GM12878 (cell line): ENCODE results near the gene CARD10. TPM values are rescaled to one million over a fixed set of nuclear protein-coding genes. Genes with fewer than 3 reads are reported as not detected.

Experiments used
- ATAC-seq: fragments of 200-7000 bp; cut with Tn5 transposase; 3 replicates; pipeline ENCODE4 v1.9.1; 2020; ENCODE audit warnings: mild to moderate bottlenecking, moderate library complexity
- BruUV-seq: library from RNA; stranded (reverse); fragments of 400-500 nt; replicated peaks from 2 replicates; lab custom pipeline; 2021; lab: Mats Ljungman, UMichigan
- CTCF ChIA-PET: fragments of 300-600 bp; sonication (Branson Sonifier 250); formaldehyde crosslinking; extraction: SDS; loops from one replicate; lab custom pipeline; 2021; ENCODE audit warnings: inconsistent platforms; lab: Yijun Ruan, JAX
- POLR2A ChIA-PET: fragments of 350-600 bp; formaldehyde crosslinking; extraction: SDS; loops from one replicate; lab custom pipeline; 2021; ENCODE audit warnings: inconsistent platforms; lab: Charles Lee
- RAD21 ChIA-PET: fragments of 300-600 bp; sonication (Branson Sonifier 250); formaldehyde crosslinking; loops from one replicate; lab custom pipeline; 2023; ENCODE audit warnings: antibody characterized with exemption; ENCODE audit not compliant: unreplicated experiment; lab: Charles Lee
- SMC1A ChIA-PET: fragments of 300-600 bp; sonication (Branson Sonifier 250); formaldehyde crosslinking; loops from one replicate; lab custom pipeline; 2023; ENCODE audit not compliant: unreplicated experiment, uncharacterized antibody; lab: Charles Lee
- DNase-seq: peaks from one replicate; pipeline ENCODE4 v3.0.0-alpha.2; 2011; ENCODE audit warnings: low read depth, low spot score
- FAIRE-seq: peaks from 3 replicates; lab custom pipeline; 2011; peaks lifted over from hg19 to GRCh38; lab: Jason Lieb, UNC
- H2AFZ ChIP-seq: 2 replicates; pipeline ENCODE4 v1.6.0; 2011; ENCODE audit warnings: low read depth, low read length, control low read depth; ENCODE audit not compliant: control insufficient read depth
- H3K27ac ChIP-seq: 2 replicates; pipeline ENCODE4 v1.5.1; 2011; ENCODE audit warnings: control low read depth; ENCODE audit not compliant: control insufficient read depth, insufficient read depth
- H3K27me3 ChIP-seq, 2 experiments: replicated peaks in 1 of 2; 2 replicates each; pipeline versions ENCODE4 v1.6.0 to v1.6.1; 2011; ENCODE audit warnings: low read length in 1 of 2; ENCODE audit not compliant: control insufficient read depth in 2 of 2, insufficient read depth in 2 of 2
- H3K36me3 ChIP-seq, 2 experiments: 2 replicates each; pipeline ENCODE4 v1.5.1; 2011; ENCODE audit warnings: low read length in 1 of 2; ENCODE audit not compliant: control insufficient read depth in 2 of 2, insufficient read depth in 2 of 2
- H3K4me1 ChIP-seq: 2 replicates; pipeline ENCODE4 v1.6.1; 2011; ENCODE audit warnings: mild to moderate bottlenecking, low read length, moderate library complexity, mixed read lengths; ENCODE audit not compliant: control insufficient read depth, insufficient read depth
- H3K4me2 ChIP-seq: 2 replicates; pipeline ENCODE4 v1.6.0; 2011; ENCODE audit warnings: control low read depth; ENCODE audit not compliant: control insufficient read depth, insufficient read depth
- H3K4me3 ChIP-seq: fragments of 200-600 bp; sonication (generic); 2 replicates; pipeline ENCODE4 v1.5.1; 2016
- H3K79me2 ChIP-seq: 2 replicates; pipeline ENCODE4 v1.6.0; 2011; ENCODE audit warnings: low read length; ENCODE audit not compliant: control insufficient read depth, insufficient read depth
- H3K9ac ChIP-seq: 2 replicates; pipeline ENCODE4 v1.8.0; 2011; ENCODE audit warnings: low read length, control low read depth, mixed read lengths; ENCODE audit not compliant: control insufficient read depth, insufficient read depth
- H3K9me3 ChIP-seq: replicated peaks from 3 replicates; pipeline ENCODE4 v1.5.1; 2011; ENCODE audit warnings: mild to moderate bottlenecking, low read length; ENCODE audit not compliant: control insufficient read depth, insufficient read depth
- H4K20me1 ChIP-seq: 2 replicates; pipeline ENCODE4 v1.6.0; 2011; ENCODE audit not compliant: control insufficient read depth, insufficient read depth
- BHLHE40 ChIP-seq, 2 experiments: fragments of 450-650 bp in 1 of 2; IDR thresholded peaks; 2 replicates each; pipeline ENCODE4 v1.6.1; 2011 to 2017; ENCODE audit warnings: low read depth in 2 of 2, borderline replicate concordance in 1 of 2, improper control_type of control experiment in 1 of 2, low read length in 1 of 2, mild to moderate bottlenecking in 1 of 2
- CTCF ChIP-seq, 3 experiments: IDR thresholded peaks in 2 of 3; conservative IDR thresholded peaks in 1 of 3; 2 replicates each; pipeline ENCODE4 v1.5.1; 2011; ENCODE audit warnings: low read depth in 3 of 3, low read length in 3 of 3, mild to moderate bottlenecking in 3 of 3, control low read depth in 2 of 3, moderate library complexity in 2 of 3, inconsistent platforms in 1 of 3, mixed read lengths in 1 of 3; ENCODE audit not compliant: control insufficient read depth in 2 of 3, insufficient read depth in 1 of 3; ENCODE audit errors: extremely low read depth in 1 of 3
- E2F4 ChIP-seq: IDR thresholded peaks from 2 replicates; pipeline ENCODE4 v1.6.1; 2012; ENCODE audit warnings: low read depth, low read length, improper control_type of control experiment
- EZH2 ChIP-seq: IDR thresholded peaks from 2 replicates; pipeline ENCODE4 v1.6.1; 2012; ENCODE audit warnings: low read depth, mild to moderate bottlenecking, control low read depth, inconsistent platforms, low read length, borderline replicate concordance; ENCODE audit not compliant: control insufficient read depth
- HCFC1 ChIP-seq: fragments of 150-350 bp; IDR thresholded peaks from 2 replicates; pipeline ENCODE4 v1.6.1; 2014; ENCODE audit warnings: low read length
- IRF4 ChIP-seq: IDR thresholded peaks from 2 replicates; pipeline ENCODE4 v1.6.1; 2011; ENCODE audit warnings: low read depth, low read length
- KDM1A ChIP-seq: fragments of 200-600 bp; sonication (generic); IDR thresholded peaks from 2 replicates; pipeline ENCODE4 v1.6.1; 2016; ENCODE audit warnings: borderline replicate concordance
- PKNOX1 ChIP-seq: fragments of 450-650 bp; IDR thresholded peaks from 2 replicates; pipeline ENCODE4 v1.6.1; 2016; ENCODE audit warnings: mild to moderate bottlenecking
- PML ChIP-seq: IDR thresholded peaks from 2 replicates; pipeline ENCODE4 v1.6.1; 2012; ENCODE audit warnings: low read length, inconsistent platforms
- RAD21 ChIP-seq: IDR thresholded peaks from 2 replicates; pipeline ENCODE4 v1.6.1; 2011; ENCODE audit warnings: mild to moderate bottlenecking, low read depth, low read length, moderate library complexity; ENCODE audit not compliant: insufficient read depth
- RB1 ChIP-seq: fragments of 450-650 bp; formaldehyde crosslinking; IDR thresholded peaks from 2 replicates; pipeline ENCODE4 v1.6.1; 2017; ENCODE audit warnings: mild to moderate bottlenecking, borderline replicate concordance
- SMC3 ChIP-seq: IDR thresholded peaks from 2 replicates; pipeline ENCODE4 v1.6.1; 2011; ENCODE audit warnings: low read length, improper control_type of control experiment, borderline replicate concordance
- SP1 ChIP-seq: IDR thresholded peaks from one replicate; pipeline ENCODE4 v1.6.1; 2011; ENCODE audit warnings: low read depth, low read length
- STAT1 ChIP-seq: fragments of 450-650 bp; conservative IDR thresholded peaks from 2 replicates; pipeline ENCODE4 v1.6.1; 2014; ENCODE audit warnings: antibody characterized with exemption, mild to moderate bottlenecking
- YBX1 ChIP-seq: fragments of 450-650 bp; IDR thresholded peaks from 2 replicates; pipeline ENCODE4 v1.6.1; 2016; ENCODE audit warnings: antibody characterized with exemption
- YY1 ChIP-seq: IDR thresholded peaks from 2 replicates; pipeline ENCODE4 v1.6.1; 2011; ENCODE audit warnings: low read depth, mild to moderate bottlenecking, low read length
- WGBS: methylation state at CpG from one replicate; pipeline ENCODE4 v1.1.6; 2016; ENCODE audit warnings: low lambda C conversion rate; ENCODE audit not compliant: insufficient replicate concordance, insufficient coverage; ENCODE audit errors: missing lambda C conversion rate; 5-methylcytosine and 5-hydroxymethylcytosine counted together
- in situ Hi-C: fragments of 300-500 bp; cut with MboI; formaldehyde crosslinking; loops from 9 replicates; pipeline ENCODE4 v1.14.3; 2018; ENCODE audit warnings: mixed read lengths
- intact Hi-C: fragments of 100-400 bp; cut with micrococcal nuclease; formaldehyde crosslinking; loops from one replicate; pipeline ENCODE4 v1.14.2; 2022; ENCODE audit not compliant: unreplicated experiment
- polyA plus RNA-seq, 11 experiments: library from polyadenylated mRNA; depleted of rRNA in 4 of 11; unstranded in 6 of 11; stranded (reverse) in 5 of 11; fragments of >200 nt; fragmentation: Nextera tagmentation in 4 of 11; fragmentation: Illumina TruSeq in 1 of 11; extraction: Ambion mirVana in 4 of 11; extraction: Trizol in 1 of 11; gene quantifications; 1 replicate in 1 of 11; 2 replicates in 10 of 11; pipeline versions ENCODE4 v1.2.1 to v1.2.3, GENCODE V29; 2011 to 2016; ENCODE audit warnings: inconsistent platforms in 2 of 11, missing spikeins in 2 of 11, low read depth in 1 of 11
- total RNA-seq, 4 experiments: library from RNA; depleted of rRNA in 3 of 4; stranded (reverse); fragments of >200 nt in 3 of 4; fragmentation: Illumina TruSeq in 1 of 4; extraction: Trizol in 1 of 4; gene quantifications; 2 replicates each; pipeline versions ENCODE4 v1.2.1 to v1.2.3, GENCODE V29; 2013 to 2021

The CARD10 gene
- total and polyA plus RNA-seq, 10 of the 15 experiments (the other 5 are each of a cell fraction or from before 2014, with no cell fraction given) = 0.08 to 0.10 (median 0.10) TPM; not detected in 7

GRCh38 chr22:37459206-37459605, 60.0 kb downstream of the CARD10 start (continued):
- no peak for TF ChIP-seq PKNOX1
- TF ChIP-seq EZH2 = no peak

- in situ Hi-C loops = loop anchor here (5.0 kb wide), 2 partner anchors 140 to 195 kb away; no protein-coding TSS in a partner anchor
- TF ChIP-seq E2F4 (0 out of 2 replicates have a peak, but pooled peaks have one; percentile 19), STAT1 (no peak), SMC3 (peak; percentile 90), RAD21 (peak; percentile 97), CTCF (IDR thresholded peaks at IDR 0.05 in 2 of 3, conservative IDR thresholded peaks at IDR 0.05 in 1 of 3; ENCODE audit: control insufficient read depth in 2 of 3, extremely low read depth in 1 of 3, insufficient read depth in 1 of 3, low read depth in 3 of 3, low read length in 3 of 3) (peak; percentile 88 to 98 (median 96)), BHLHE40 (IDR thresholded peaks at IDR 0.05; ENCODE audit: borderline replicate concordance in 1 of 2, low read depth in 2 of 2, low read length in 1 of 2) (0 out of 4 replicates have a peak, but pooled peaks of 1 of the 2 experiments have one; percentile 14), PML (no peak), KDM1A (no peak), YBX1 (no peak), SP1 (peak; percentile 17), HCFC1 (peak; percentile 21; the same call in 1 of the 2 replicates), RB1 (peak; percentile 67; the same call in 1 of the 2 replicates), IRF4 (0 out of 2 replicates have a peak, but pooled peaks have one; percentile 9), YY1 (peak; percentile 68; the same call in 1 of the 2 replicates)
- TF ChIP-seq, all 136 proteins: peak for 10
- H3K4me1 ChIP-seq = no peaks in the 10 kb centered on the region
- H4K20me1 ChIP-seq = 0 out of 2 replicates have a peak, but pooled peaks cover 2% of the 10 kb centered on the region
- no peaks in the 10 kb centered on the region for H3K27me3 ChIP-seq
- no peaks in the 10 kb centered on the region for H3K79me2 ChIP-seq
- no peaks in the 10 kb centered on the region for H3K9me3 ChIP-seq
- FAIRE-seq (peak; percentile 92), DNase-seq (peak; percentile 24), ATAC-seq (peak; percentile 100)
- no peak overlapping the region for H2AFZ ChIP-seq
- intact Hi-C loops = loop anchor here (1.0 kb wide), 2 partner anchors 140 to 190 kb away; no protein-coding TSS in a partner anchor
- ChIA-PET RAD21 (interaction anchor here (1.9 to 4.4 kb wide), 2 partner anchors 110 to 141 kb away, joined by 9 to 44 read pairs; no protein-coding TSS in a partner anchor), SMC1A (interaction anchor here (0.7 to 5.4 kb wide), 8 partner anchors 18 to 197 kb away, joined by 3 to 26 read pairs (median 3); no protein-coding TSS in a partner anchor), CTCF (interaction anchor here (0.6 to 6.1 kb wide), 21 partner anchors 8 to 240 kb away, joined by 3 to 90 read pairs (median 5); no protein-coding TSS in a partner anchor), POLR2A (no interaction called here)
- no TSS peak for BruUV-seq
- no peak overlapping the region for H3K4me2 ChIP-seq
- H3K36me3 ChIP-seq = no peaks in the 10 kb centered on the region
- no peak overlapping the region for H3K27ac ChIP-seq
- 26% methylated on average over 4 of the region's 4 CpGs for WGBS
- no peak overlapping the region for H3K9ac ChIP-seq
- no peak overlapping the region for H3K4me3 ChIP-seq
These were observed 61.9 kb downstream of the CARD10 start for GRCh38 chr22:37457093-37457893.
